C1 segment of cervical spinal cord (tissue), 14 donors: ENCODE data around the gene SHANK3.
"Not testable (repeated sequence)": the region's sequence is repeated elsewhere in the genome, so short reads cannot be mapped to it uniquely, and the experiment has no call there.

ENCODE experiments used
- DNase-seq, 14 donors: peaks; one replicate each; lab custom pipeline; 2025; lab: John Stamatoyannopoulos, UW

Gene SHANK3

DNA sequence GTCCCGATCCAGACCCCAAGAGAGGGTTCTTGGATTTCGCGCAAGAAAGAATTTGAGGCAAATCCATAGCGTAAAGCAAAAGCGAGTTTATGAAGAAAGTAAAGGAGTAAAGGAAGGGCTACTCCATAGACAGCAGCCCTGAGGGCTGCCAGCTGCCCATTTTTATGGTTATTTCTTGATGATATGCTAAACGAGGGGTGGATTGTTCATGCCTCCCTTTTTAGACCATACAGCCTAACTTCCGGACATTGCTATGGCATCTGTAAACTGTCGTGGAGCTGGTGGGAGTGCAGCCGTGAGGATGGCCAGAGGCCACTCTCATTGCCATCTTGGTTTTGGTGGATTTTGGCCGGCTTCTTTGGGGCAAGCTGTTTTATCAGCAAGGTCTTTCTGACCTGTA lies 19.4 kb upstream of the SHANK3 start:
- DNase-seq, result no peak

DNA sequence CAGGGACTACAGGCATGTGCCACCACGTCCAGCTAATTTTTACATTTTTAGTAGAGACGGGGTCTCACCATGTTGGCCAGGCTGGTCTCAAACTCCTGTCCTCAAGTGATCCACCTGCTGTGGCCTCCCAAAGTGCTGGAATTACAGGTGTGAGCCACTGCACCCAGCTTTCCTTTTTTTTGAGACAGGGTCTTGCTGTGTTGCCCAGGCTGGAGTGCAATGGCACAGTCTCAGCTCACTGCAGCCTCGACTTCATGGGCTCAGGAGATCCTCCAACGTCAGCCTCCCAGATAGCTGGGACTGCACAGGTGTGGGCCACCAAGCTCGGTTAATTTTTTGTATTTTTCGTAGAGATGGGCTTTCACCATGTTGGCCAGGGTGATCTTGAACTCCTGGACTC lies 18.0 kb upstream of the SHANK3 start:
- DNase-seq, result not testable (repeated sequence)

DNA sequence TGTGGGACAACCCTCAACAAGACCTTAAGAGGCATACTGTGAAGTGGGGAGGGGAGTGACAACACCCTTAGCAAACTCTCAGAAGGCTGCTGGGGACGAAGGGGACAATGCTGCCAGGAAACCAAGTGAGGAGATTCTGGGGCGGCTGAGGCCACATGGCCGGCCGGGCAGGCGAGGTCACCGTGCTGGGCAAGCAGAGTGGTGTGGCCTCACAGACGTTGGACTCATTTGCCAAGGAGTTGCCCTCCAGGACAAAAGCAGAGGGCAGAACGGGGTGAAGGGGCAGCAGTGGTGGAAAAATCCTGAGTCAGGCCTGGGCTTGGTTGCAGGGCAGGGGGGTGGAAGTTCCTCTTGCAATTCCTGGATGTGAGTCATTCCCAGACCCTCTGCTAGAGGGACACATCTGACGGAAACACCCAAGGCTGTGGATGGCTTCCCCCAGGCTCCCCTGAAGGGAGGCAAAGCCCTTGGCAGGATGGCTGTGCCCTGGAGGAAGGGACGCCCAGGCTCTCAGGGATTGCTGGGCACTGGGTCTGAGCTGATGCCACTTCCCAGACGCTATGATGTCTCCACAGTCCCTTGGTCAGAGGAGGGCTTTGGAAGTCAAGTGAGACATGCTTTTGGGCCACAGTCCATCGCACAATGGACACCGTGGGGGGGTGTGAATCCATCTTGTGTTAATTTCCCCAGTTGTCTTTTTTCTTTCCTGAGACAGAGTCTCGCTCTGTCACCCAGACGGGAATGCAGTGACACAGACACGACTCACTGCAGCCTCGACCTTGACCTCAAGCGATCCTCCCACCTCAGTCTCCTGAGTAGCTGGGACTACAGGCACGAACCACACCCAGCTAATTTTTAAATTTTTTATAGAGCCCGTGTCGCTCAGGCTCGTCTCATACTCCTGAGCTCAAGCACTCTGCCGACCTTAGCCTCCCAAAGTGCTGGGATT lies 16.2 kb upstream of the SHANK3 start:
- DNase-seq, result peak in 1 of 14 donors; percentile 48

DNA sequence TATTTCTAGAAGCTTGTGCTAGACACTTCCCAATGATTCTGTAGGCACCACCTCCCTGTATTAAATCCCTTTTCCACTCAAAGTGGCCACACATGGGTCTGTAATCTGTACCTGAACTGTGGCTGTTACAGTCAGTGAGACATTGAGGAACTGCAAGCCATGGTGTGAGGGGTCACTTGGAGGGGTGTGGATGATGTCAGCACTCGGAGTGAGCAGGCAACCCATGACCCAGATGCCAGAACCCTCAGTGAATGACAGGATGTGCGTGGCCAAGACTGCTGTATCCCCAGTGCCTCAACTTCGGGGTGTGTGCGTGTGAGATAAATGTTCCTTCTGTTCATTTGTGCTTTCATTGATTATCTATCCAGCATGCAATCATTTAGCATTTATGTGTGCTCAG lies 14.7 kb upstream of the SHANK3 start:
- DNase-seq, result no peak

DNA sequence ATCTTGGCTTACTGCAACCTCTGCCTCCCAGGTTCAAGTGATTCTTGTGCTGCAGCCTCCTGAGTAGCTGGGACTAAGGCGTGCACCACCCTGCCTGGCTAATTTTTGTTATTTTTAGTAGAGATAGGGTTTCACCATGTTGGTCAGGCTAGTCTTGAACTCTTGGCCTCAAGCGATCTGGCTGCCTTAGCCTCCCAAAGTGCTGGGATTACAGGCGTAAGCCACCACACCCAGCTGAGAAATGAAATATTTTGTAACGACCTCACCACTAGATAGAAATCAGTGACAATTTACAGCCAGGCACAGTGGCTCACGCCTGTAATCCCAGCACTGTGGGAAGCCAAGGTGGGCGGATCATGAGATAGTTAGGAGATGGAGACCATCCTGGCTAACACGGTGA lies 12.9 kb upstream of the SHANK3 start:
- not testable (repeated sequence) for DNase-seq

DNA sequence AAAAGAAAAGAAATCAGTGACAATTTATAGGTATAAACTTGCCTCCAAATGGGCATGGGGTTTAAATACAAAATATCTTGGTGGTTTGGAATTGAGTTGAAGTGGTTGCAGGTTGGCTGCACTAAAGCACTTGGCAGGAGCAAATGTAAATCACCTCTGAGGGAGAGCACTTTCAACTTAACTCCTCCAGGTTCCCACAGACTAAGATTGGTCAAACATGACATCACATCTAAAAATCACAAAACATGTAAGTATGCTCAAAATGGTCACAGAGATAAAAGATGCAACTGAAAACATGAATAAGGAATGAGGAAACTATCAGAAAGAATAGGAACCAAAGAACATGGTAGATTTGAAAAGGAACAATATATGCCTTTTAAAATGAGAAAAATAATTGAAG lies 12.3 kb upstream of the SHANK3 start:
- DNase-seq, result no peak

DNA sequence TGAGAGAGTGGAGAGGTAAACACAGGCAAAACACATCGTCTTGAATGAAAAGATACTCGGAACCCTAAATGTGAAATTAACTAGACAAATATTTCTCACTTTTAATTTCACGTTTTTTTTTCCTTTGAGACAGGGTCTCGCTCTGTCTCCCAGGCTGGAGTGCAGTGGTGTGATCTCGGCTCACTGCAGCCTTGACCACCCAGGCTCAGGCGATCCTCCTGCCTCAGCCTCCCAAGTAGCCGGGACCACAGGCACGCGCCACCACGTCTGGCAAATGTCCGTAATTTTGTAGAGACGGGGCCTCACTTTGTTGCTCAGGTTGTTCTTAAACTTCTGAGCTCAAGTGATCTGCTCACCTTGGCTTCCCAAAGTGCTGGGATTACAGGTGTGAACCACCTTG lies 7.4 kb upstream of the SHANK3 start:
- no peak for DNase-seq

DNA sequence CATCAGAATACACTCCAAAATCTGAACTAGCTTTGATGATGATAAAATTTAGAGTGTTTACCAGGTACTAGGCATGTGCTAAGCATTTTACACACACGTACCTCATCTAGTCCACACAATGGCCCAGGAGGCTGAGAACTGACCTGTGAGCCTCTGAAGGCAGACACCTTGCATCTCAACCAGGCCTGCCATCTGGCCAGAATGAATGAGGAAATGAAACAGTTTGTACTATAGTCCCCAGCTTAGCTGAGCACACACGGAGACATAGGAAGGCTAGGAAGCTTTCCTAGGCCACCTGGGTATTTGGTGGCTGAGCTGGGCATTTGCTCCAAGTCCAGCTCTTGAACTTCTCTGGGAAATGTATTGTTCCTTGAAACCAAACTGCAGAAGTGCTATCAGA lies 6.9 kb upstream of the SHANK3 start:
- DNase-seq, result peak in 1 of 14 donors; percentile 57

DNA sequence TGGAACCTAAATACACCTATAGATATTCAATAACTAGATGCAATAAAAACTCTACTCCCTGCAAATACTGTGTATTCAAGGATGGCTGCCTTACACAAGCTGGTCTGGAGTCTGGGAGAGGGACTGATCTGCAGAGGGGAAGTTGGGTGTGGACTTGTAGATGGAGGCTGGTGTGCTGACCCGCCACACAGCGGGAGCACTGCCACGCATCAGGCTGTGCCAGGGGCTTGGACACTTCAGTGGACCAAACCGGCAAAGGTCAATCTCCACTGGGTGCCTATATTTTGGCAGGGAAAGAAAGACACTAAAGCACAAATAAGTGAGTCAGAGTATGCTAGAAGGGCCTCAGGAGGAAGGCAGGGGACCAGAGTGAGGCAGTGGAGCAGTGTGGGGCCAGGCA lies 2.1 kb upstream of the SHANK3 start:
- no peak for DNase-seq

DNA sequence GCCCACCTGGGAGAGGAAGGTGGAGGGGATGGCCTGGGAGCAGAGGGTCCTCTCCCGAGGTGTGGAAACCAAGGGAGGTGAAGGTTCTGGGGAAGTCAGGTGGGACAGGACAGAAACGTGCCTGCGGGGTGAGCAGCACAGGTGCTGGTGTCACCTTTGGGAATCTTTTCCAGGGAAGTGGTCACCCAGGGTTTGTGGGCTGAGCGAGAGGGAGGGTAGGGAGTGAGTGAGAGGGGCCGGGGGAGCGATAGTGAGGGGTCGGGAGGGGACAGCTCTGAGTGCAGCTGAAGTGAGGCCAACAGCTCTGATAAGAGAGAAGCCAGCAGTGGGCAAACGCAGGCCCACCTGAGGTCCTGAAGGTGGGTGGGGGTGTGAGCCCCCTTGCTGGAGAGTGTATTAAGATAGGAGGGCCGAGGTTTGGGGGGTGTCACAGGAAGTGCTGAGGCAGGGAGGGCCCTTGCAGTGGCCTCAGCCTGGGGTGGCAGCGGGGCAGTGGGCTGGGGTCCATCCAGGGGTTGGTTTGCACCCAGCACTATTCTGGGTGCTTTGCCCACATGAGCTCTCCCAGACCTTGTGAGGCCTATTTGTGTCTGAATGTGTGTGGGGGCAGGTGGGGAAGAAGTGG lies 1.6 kb upstream of the SHANK3 start:
- DNase-seq, result no peak

DNA sequence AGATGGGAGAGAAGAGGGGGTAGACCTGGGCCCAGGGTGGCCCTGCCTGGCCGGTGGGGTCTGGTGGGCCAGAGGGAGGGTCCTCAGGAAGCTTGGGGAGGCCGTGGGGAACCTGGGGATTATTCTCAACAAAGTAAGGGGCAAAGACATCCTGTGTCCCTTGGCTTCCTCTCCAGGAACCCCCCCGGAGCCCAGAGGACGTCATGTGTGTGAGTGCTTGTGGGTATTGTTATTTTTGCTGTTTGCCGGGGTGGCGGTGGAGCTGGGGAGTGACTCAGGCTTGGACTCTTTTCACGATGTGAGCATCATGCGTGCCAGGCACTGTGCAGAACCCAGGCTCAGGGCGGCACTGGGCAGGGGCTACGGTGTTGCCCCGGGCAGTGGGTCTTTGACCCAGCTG lies 982 bp upstream of the SHANK3 start:
- DNase-seq, result no peak

DNA sequence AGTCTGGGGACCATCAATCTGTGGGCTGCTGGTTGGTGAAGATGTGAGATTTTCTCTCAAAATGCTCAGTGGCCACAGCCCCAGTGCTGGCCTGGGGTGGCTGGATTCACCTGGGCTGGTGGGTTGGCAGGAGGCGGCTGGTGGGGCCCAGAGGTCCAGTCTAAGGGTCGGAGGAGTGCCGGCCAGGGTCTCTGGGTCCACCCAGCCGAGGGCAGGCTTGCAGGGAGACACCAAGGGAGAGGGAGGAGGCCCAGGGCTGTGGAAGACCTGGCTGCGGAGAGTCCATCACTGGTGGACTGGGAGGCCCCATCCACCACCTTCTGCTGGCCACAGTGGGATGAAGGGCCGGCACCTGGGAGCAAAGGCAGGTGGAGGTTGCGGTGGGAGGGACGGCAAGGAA lies 582 bp upstream of the SHANK3 start:
- no peak for DNase-seq

DNA sequence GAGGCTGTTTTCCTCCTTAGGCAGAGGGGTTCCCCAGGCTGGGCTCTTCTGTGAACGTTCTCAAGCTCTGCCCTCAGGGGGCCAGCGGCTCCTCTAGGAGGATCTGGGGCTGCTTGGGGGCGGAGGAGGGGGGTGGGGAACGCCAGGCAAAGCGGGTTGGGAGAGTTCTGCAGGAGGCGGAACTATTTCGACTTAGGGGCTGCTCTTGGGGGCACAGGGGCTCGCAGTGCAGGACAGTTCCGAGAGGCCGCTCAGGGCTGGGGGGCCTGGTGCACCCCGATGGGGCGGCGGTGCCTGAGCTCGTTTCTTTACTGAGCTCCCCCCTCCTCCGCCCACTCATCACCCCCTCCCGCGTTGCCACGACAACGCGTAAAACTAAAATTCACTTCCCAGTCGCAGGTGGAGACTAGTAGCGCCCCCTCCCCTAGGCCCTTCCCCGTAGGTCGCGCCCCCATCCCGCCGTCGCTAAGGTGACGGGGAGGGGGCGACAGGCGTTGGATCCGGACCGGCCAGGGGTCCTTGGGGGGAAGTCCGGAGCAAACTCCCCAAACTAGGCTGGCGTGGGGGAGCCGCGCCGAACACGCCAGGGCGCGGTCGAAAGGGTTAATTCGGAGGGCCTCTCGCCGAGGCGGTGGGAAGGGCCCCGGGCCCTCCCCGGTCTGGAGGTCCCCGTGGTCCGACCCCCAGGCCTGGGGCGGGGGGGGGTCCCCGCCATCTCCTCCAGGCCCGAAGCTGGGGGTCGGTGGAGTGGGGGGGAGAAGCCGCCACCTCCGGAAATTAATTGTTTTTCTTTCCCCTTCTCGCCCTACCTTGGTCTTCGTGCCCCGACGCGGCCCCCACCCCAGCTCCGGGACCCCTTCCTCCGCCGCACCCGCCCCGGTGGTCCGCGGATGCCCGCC lies 857 bp downstream of the SHANK3 start:
- DNase-seq, result no peak

DNA sequence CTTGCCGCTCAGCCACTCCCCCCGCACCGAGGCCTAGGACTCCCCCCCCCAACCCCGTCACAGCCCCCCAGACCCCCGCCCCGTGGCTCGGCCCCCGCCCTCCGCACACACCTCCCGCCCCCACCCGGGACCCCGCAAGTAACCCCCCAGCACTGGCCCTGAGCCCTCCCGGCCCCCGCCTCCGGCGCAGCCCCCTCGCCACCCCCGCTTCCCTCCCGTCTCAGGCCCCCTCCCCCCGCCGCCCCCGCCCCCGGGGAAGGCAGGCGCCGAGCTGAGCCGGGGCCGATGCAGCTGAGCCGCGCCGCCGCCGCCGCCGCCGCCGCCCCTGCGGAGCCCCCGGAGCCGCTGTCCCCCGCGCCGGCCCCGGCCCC lies 1.5 kb downstream of the SHANK3 start:
- DNase-seq, result no peak

DNA sequence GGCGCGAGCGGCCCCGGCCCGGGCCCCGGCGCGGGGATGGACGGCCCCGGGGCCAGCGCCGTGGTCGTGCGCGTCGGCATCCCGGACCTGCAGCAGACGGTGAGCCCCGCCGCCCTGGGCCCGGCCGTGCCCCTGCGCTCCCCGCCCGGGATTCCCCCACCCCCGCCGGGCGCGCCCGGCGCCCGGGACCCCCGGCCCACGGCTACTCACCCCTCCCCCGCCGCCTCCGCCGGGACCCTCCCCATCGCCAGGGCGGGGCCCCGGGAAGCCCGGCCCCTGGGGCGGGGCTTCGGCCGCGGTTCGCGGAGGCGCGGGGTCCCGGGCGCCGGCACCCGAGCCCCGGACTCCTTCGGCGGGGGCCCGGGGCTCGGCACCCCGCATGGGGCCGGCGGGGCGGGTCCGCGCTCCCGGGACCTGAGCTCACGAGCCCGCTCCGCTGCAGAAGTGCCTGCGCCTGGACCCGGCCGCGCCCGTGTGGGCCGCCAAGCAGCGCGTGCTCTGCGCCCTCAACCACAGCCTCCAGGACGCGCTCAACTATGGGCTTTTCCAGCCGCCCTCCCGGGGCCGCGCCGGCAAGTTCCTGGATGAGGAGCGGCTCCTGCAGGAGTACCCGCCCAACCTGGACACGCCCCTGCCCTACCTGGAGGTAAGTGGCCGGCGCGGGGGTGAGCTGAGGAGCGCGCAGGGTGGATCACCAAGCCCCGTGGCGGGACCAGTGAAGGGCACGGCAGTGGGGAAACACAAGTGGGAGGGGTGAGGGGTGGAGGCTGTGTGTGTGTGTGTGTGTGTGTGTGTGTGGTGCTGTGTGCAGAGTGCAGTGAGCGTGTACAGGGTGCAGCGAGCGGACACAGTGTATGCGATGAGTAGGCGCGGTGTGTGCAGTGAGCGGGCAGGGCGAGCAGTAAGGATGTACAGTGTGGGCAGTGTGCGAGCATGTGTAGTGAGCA lies 2.3 kb downstream of the SHANK3 start:
- no peak for DNase-seq

DNA sequence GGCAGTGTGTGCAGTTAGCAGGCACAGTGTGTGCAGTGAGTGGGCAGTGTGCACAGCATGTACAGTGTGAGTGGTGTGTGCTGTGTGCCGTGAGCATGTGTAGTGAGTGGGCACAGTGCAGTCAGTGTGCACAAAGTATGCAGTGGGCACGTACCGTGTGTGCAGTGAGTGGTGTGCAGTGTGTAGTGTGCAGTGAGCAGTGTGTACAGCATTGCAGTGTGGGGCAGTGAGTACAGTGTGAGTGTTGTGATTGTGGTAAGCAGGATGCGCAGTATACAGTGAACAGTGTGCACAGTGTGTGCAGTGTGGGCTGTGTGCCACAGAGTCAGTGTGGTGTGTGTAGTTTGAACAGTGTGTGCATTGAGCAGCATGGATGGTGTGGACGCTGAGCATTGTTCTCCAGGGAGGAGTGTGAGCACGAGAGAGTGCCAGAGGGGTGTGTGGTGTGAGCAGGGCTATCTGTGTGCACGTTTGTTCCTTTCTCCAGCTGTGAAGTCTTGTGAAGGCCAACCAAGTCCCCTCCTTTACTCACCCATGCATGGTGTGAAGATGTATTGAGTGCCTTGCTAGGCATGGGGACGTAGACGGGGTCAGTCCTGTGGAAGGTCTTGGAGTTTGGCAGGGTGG lies 3.0 kb downstream of the SHANK3 start:
- no peak for DNase-seq

DNA sequence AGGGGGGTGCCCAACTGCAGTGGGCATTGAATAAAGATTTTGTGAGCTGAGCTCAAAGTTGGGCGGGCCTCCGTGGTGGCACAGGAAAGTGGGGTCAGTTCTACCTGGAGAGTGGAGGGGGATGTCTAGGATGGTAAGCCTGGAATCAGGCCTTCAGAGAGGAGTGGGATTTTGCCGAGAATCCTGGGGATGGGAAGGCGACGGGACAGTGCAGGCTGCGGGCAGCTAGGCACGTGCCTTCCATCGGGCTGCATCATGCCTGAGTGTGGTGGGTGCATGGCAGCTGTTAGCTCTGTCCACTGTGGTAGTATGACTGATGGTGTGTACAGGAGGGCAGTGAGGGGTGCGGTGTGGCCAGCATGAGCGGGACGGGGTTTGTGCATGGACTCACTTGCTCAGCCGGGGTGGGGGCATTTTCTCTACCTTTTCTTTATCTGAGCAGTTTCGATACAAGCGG lies 3.6 kb downstream of the SHANK3 start:
- no peak for DNase-seq

DNA sequence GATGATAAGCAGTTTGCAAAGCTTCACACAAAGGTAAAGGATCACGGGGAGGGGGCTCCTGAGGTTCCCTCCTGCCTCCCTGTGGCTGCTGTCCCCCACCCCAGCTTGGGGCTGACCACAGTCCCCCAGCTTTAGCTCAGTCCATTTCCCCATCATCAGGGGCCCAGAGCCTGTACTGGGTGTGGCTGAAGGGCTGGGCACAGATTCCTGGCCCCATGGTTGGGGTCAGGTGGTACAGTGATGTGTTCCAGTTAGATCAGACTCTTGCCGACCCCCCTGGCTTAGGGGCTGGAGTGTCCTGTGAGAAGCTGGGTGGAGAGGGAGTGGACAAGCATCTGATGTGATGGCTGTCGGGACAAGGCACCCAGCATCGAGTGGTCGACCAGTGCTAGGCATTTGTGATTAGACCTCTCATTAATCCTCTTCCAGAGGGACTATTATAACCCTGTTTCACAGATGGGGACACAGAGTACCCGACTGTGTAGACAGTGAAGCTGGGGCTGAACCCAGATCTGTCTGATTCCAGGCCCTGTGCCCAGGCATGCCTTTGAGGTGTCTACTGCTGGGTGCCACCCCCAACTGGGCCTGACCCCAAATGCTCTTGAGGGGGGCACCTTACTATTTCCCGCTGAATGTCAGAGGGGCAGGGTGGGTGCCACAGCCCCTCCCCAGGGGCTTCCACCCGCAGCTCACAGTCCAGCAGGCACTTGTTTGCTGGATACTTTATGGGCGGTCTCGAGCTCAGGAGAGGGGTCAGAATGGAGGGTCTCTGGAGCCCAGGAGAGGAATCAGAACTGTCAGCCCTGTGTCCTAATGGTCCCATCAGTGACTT lies 4.3 kb downstream of the SHANK3 start:
- DNase-seq, result no peak

DNA sequence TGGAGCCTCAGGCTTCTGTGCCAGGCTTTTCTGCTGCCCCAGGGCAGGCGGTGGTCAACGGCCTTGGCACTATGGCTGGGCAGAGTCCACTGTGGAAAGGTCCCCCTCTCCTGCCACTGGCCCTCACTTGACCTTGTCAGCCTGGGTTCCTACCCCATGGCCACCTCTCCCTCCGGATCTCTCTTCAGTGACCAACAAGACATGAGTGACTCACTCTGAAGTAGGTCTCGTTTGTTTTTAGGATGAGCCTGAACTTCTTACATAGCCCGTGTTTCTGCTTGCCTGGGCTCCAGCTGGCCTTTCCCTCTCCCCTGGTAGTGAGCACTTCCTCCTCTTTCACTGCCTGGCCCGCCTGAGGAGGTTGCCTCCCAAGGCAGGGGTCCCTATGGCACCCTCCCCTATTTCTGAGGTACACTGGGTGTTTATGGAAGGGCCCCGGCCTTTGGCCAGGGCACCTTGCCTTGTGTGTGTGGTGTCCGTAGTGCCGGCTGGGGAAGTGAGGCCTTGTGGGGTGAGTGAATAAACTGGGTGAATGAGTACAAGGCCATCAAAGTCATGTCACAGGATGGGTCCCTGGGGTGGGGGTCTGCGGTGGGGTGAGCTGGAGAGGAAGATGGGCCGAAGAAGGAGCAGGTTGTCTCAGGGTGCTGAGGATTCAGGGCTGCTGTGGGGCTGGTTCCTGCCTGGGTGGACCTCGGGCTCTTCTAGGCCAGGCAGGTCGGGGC lies 5.0 kb downstream of the SHANK3 start:
- DNase-seq, result no peak
